Liver (tissue), 9 donors: ENCODE measurements around the gene KSR1. TPM values are rescaled to one million over a fixed set of nuclear protein-coding genes. Genes with fewer than 3 reads are reported as not detected.

Experiments used
- DNase-seq: peaks from one replicate; pipeline ENCODE4 v3.0.0-alpha.2; 2017; ENCODE audit warnings: low spot score
- H3K27ac ChIP-seq, 2 donors: one replicate each; pipeline ENCODE4 v1.7.0; 2013; ENCODE audit warnings: inconsistent platforms in 2 of 2, low read length in 2 of 2, control low read depth in 1 of 2, low read depth in 1 of 2, mild to moderate bottlenecking in 1 of 2
- H3K27me3 ChIP-seq, 4 donors: one replicate each; pipeline versions ENCODE4 v1.6.1 to v1.7.0; 2013; ENCODE audit warnings: low read length in 3 of 4, inconsistent platforms in 1 of 4, mild to moderate bottlenecking in 1 of 4, moderate library complexity in 1 of 4; ENCODE audit not compliant: control insufficient read depth in 4 of 4, insufficient read depth in 4 of 4
- H3K36me3 ChIP-seq, 4 donors: one replicate each; pipeline versions ENCODE4 v1.6.1 to v1.7.0; 2013; ENCODE audit warnings: low read length in 3 of 4, mild to moderate bottlenecking in 3 of 4, low read depth in 1 of 4, moderate library complexity in 1 of 4; ENCODE audit not compliant: control insufficient read depth in 4 of 4, insufficient read depth in 3 of 4
- H3K4me1 ChIP-seq, 4 donors: one replicate each; pipeline versions ENCODE4 v1.6.1 to v1.7.0; 2013; ENCODE audit warnings: low read length in 3 of 4, mild to moderate bottlenecking in 3 of 4, moderate library complexity in 1 of 4; ENCODE audit not compliant: control insufficient read depth in 4 of 4, insufficient read depth in 4 of 4
- H3K4me3 ChIP-seq, 3 donors: one replicate each; pipeline versions ENCODE4 v1.6.1 to v1.7.0; 2013; ENCODE audit warnings: low read length in 3 of 3, control low read depth in 1 of 3, low read depth in 1 of 3, mild to moderate bottlenecking in 1 of 3
- H3K9ac ChIP-seq, 2 donors: one replicate each; pipeline ENCODE4 v1.7.0; 2013; ENCODE audit warnings: low read length in 2 of 2, mild to moderate bottlenecking in 2 of 2, moderate library complexity in 2 of 2, control low read depth in 1 of 2, low read depth in 1 of 2
- H3K9me3 ChIP-seq, 4 donors: one replicate each; pipeline versions ENCODE4 v1.6.1 to v1.7.0; 2013; ENCODE audit warnings: low read length in 3 of 4; ENCODE audit not compliant: control insufficient read depth in 4 of 4
- ATF3 ChIP-seq: IDR thresholded peaks from 2 replicates; pipeline ENCODE4 v1.6.1; 2016; ENCODE audit warnings: antibody characterized with exemption
- CTCF ChIP-seq: fragments of 150-350 bp; IDR thresholded peaks from 2 replicates; pipeline ENCODE4 v1.5.1; 2017; ENCODE audit warnings: improper control_type of control experiment, low read depth, low read length; ENCODE audit not compliant: missing input control
- GABPA ChIP-seq, 2 donors: IDR thresholded peaks in 1 of 2; conservative IDR thresholded peaks in 1 of 2; 2 replicates each; pipeline ENCODE4 v1.6.1; 2016; ENCODE audit warnings: antibody characterized with exemption in 2 of 2, mild to moderate bottlenecking in 1 of 2, moderate library complexity in 1 of 2
- JUND ChIP-seq, 2 donors: IDR thresholded peaks; 2 replicates each; pipeline ENCODE4 v1.6.1; 2016; ENCODE audit warnings: antibody characterized with exemption in 2 of 2
- NR2F2 ChIP-seq: IDR thresholded peaks from 2 replicates; pipeline ENCODE4 v1.6.1; 2016; ENCODE audit warnings: antibody characterized with exemption
- WGBS: extraction: QIAGEN DNeasy Blood & Tissue Kit; methylation state at CpG from one replicate; pipeline ENCODE4 v1.1.7; 2013; 5-methylcytosine and 5-hydroxymethylcytosine counted together
- polyA plus RNA-seq, 2 donors: library from polyadenylated mRNA; stranded (reverse) in 1 of 2; unstranded in 1 of 2; fragments of 200-250 nt in 1 of 2; fragments of >200 nt in 1 of 2; fragmentation: Nextera tagmentation in 1 of 2; extraction: Ambion mirVana in 1 of 2; gene quantifications; one replicate each; pipeline versions ENCODE4 v1.2.1 to v1.2.3, GENCODE V29; 2013 to 2015
- total RNA-seq, 2 donors: library from RNA; depleted of rRNA; stranded (reverse); fragments of >200 nt; gene quantifications; one replicate each; pipeline ENCODE4 v1.2.3, GENCODE V29; 2014
- TF ChIP-seq, protein P1 (sequence below): IDR thresholded peaks from 2 replicates; pipeline ENCODE4 v1.6.1; 2016; ENCODE audit warnings: antibody characterized with exemption, mild to moderate bottlenecking
- TF ChIP-seq, protein P2 (sequence below): IDR thresholded peaks from 2 replicates; pipeline ENCODE4 v1.6.1; 2016; ENCODE audit warnings: antibody characterized with exemption
- donor health status: healthy.
- donor health status: healthy.
- donor health status: healthy.
- donor health status: healthy.
- donor health status: healthy.

The KSR1 gene
- total and polyA plus RNA-seq, 4 donors = 1.2 to 9.0 (median 4.1) TPM

GRCh38 chr17:27456681-27457359, 572 bp downstream of the KSR1 start:
- TF ChIP-seq, protein P1, sequence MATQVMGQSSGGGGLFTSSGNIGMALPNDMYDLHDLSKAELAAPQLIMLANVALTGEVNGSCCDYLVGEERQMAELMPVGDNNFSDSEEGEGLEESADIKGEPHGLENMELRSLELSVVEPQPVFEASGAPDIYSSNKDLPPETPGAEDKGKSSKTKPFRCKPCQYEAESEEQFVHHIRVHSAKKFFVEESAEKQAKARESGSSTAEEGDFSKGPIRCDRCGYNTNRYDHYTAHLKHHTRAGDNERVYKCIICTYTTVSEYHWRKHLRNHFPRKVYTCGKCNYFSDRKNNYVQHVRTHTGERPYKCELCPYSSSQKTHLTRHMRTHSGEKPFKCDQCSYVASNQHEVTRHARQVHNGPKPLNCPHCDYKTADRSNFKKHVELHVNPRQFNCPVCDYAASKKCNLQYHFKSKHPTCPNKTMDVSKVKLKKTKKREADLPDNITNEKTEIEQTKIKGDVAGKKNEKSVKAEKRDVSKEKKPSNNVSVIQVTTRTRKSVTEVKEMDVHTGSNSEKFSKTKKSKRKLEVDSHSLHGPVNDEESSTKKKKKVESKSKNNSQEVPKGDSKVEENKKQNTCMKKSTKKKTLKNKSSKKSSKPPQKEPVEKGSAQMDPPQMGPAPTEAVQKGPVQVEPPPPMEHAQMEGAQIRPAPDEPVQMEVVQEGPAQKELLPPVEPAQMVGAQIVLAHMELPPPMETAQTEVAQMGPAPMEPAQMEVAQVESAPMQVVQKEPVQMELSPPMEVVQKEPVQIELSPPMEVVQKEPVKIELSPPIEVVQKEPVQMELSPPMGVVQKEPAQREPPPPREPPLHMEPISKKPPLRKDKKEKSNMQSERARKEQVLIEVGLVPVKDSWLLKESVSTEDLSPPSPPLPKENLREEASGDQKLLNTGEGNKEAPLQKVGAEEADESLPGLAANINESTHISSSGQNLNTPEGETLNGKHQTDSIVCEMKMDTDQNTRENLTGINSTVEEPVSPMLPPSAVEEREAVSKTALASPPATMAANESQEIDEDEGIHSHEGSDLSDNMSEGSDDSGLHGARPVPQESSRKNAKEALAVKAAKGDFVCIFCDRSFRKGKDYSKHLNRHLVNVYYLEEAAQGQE = no peak
- TF ChIP-seq NR2F2 (no peak), GABPA (IDR thresholded peaks at IDR 0.05 in 1 of 2, conservative IDR thresholded peaks at IDR 0.05 in 1 of 2) (no peak)
- Histone ChIP-seq H3K27me3 (no peaks in the 10 kb centered on the region), H3K27ac (peak overlapping the region in 1 of 2 donors; percentile 28), H3K9ac (peak overlapping the region in 1 of 2 donors; percentile 53), H3K4me1 (peaks cover 6 to 45% (median 35%) of the 10 kb centered on the region in 4 donors), H3K9me3 (no peaks in the 10 kb centered on the region), H3K4me3 (peak overlapping the region; percentile 67 to 86 (median 73)), H3K36me3 (no peaks in the 10 kb centered on the region)
- DNase-seq = no peak
- 8% methylated on average over 57 of the region's 57 CpGs for WGBS

GRCh38 chr17:27457360-27457715, 1.1 kb downstream of the KSR1 start:
- H3K4me3 ChIP-seq = peak overlapping the region in 2 of 3 donors; percentile 73 to 86
- H3K9ac ChIP-seq = peak overlapping the region in 1 of 2 donors; percentile 53
- H3K9me3 ChIP-seq = no peaks in the 10 kb centered on the region
- no peaks in the 10 kb centered on the region for H3K27me3 ChIP-seq
- 54% methylated on average over 8 of the region's 8 CpGs for WGBS
- H3K36me3 ChIP-seq = no peaks in the 10 kb centered on the region
- peaks cover 6 to 45% (median 35%) of the 10 kb centered on the region in 4 donors for H3K4me1 ChIP-seq
- no peak overlapping the region for H3K27ac ChIP-seq
- no peak for TF ChIP-seq JUND (IDR thresholded peaks at IDR 0.05)
- TF ChIP-seq, protein P2, sequence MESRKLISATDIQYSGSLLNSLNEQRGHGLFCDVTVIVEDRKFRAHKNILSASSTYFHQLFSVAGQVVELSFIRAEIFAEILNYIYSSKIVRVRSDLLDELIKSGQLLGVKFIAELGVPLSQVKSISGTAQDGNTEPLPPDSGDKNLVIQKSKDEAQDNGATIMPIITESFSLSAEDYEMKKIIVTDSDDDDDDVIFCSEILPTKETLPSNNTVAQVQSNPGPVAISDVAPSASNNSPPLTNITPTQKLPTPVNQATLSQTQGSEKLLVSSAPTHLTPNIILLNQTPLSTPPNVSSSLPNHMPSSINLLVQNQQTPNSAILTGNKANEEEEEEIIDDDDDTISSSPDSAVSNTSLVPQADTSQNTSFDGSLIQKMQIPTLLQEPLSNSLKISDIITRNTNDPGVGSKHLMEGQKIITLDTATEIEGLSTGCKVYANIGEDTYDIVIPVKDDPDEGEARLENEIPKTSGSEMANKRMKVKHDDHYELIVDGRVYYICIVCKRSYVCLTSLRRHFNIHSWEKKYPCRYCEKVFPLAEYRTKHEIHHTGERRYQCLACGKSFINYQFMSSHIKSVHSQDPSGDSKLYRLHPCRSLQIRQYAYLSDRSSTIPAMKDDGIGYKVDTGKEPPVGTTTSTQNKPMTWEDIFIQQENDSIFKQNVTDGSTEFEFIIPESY = no peak
- no peak for DNase-seq

- no peak for DNase-seq
- no peak for TF ChIP-seq ATF3
- TF ChIP-seq JUND (IDR thresholded peaks at IDR 0.05) = no peak
- TF ChIP-seq CTCF = no peak
- no peak for TF ChIP-seq NR2F2
- TF ChIP-seq, protein P2 = no peak
- TF ChIP-seq, protein P1 = no peak
- WGBS = 69% methylated on average over 14 of the region's 14 CpGs
- Histone ChIP-seq H3K36me3 (no peaks in the 10 kb centered on the region), H3K27ac (no peak overlapping the region), H3K9me3 (no peaks in the 10 kb centered on the region), H3K4me3 (no peak overlapping the region), H3K4me1 (peaks cover 6 to 45% (median 35%) of the 10 kb centered on the region in 4 donors), H3K27me3 (no peaks in the 10 kb centered on the region), H3K9ac (no peak overlapping the region)
Observed at GRCh38 chr17:27457731-27458523, 1.7 kb downstream of the KSR1 start.
